Erythroblast (primary cell): ENCODE results near the gene ZMYND15.

Source experiments
- GATA1 ChIP-seq: IDR thresholded peaks from 2 replicates; pipeline ENCODE4 v1.6.1; 2011; ENCODE audit warnings: low read depth, mild to moderate bottlenecking, control low read depth, low read length, moderate library complexity
- POLR2A ChIP-seq: IDR thresholded peaks from 2 replicates; pipeline ENCODE4 v1.6.1; 2011; ENCODE audit warnings: mild to moderate bottlenecking, low read length

- TF ChIP-seq POLR2A = no peak
- TF ChIP-seq GATA1 = no peak
These were observed 48.9 kb upstream of the ZMYND15 start for GRCh38 chr17:4690745-4691144.
